ENCODE data around the gene AHR.

AHR gene

DNA sequence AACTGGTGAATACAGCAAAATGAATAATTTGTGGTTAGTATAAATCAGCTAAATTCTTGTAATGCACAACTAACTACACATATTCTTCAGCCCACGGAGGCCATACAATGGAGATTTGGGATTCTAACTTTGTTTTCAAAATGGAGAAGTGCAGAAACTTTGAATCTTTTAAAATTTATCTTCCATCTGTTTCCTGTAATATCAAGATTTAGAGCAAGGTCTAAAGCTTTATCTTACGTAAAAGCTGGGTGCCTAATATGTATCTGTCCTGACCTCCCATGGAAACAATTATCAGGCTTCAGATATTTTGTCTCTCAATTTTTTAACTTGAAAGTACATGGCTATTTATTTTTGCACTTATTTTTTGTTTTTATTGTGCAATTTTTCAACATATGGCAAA is 5.0 kb upstream of the AHR start:
- DNase-seq (ENCODE audit: low spot score in 2 of 2) (no peak), ATAC-seq (replicated peaks; ENCODE audit: extremely low read depth, poor library complexity, severe bottlenecking) (no peak)
- Mint-ChIP-seq H3K27ac (ENCODE audit: low read depth) (no peak overlapping the region), H3K4me1 (peaks cover 17% of the 10 kb centered on the region), H3K36me3 (ENCODE audit: insufficient read depth) (peaks cover 7% of the 10 kb centered on the region), H3K27me3 (no peaks in the 10 kb centered on the region), H3K9me3 (no peaks in the 10 kb centered on the region), H3K4me3 (no peak overlapping the region)

DNA sequence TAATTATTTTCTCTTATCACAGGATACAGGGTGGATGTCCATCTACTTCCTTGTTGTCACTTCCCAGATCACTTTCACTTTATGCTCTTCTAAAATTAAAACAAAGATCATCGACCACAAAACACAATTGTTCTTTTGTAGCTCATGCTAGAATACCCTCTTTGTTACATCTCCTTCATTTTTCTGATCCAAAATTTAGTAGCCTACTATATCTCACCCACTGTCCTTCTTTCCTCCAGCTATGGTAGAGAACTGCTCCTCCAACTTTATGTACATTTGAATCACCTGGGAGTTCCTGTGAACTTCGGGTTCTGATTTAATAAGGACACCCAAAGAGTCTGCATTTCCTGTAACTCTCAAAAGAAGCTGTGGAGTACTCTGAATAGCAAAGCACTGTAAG is 1.2 kb upstream of the AHR start:
- ATAC-seq (replicated peaks; ENCODE audit: extremely low read depth, poor library complexity, severe bottlenecking), result no peak
- no peak for DNase-seq (ENCODE audit: low spot score in 2 of 2)
- Mint-ChIP-seq H3K36me3 (ENCODE audit: insufficient read depth) (peaks cover 15% of the 10 kb centered on the region), H3K27ac (ENCODE audit: low read depth) (peak overlapping the region; percentile 95), H3K9me3 (no peaks in the 10 kb centered on the region), H3K4me1 (peaks cover 30% of the 10 kb centered on the region), H3K27me3 (no peaks in the 10 kb centered on the region), H3K4me3 (peak overlapping the region; percentile 93)

GRCh38 chr7:17298840-17299482 is 509 bp downstream of the AHR start:
- peak overlapping the region; percentile 95 for H3K27ac Mint-ChIP-seq (ENCODE audit: low read depth)
- peaks cover 36% of the 10 kb centered on the region for H3K4me1 Mint-ChIP-seq
- ATAC-seq (replicated peaks; ENCODE audit: extremely low read depth, poor library complexity, severe bottlenecking) (peak; percentile 49), DNase-seq (ENCODE audit: low spot score in 2 of 2) (peak; percentile 31 to 41)
- no peaks in the 10 kb centered on the region for H3K9me3 Mint-ChIP-seq
- peak overlapping the region; percentile 93 for H3K4me3 Mint-ChIP-seq
- H3K36me3 Mint-ChIP-seq (ENCODE audit: insufficient read depth), result peaks cover 15% of the 10 kb centered on the region
- no peaks in the 10 kb centered on the region for H3K27me3 Mint-ChIP-seq

- ATAC-seq (replicated peaks; ENCODE audit: extremely low read depth, poor library complexity, severe bottlenecking) (peak; percentile 13), DNase-seq (ENCODE audit: low spot score in 2 of 2) (no peak)
- no peaks in the 10 kb centered on the region for H3K9me3 Mint-ChIP-seq
- peak overlapping the region; percentile 87 for H3K27ac Mint-ChIP-seq (ENCODE audit: low read depth)
- H3K4me1 Mint-ChIP-seq, result peaks cover 41% of the 10 kb centered on the region
- H3K4me3 Mint-ChIP-seq, result peak overlapping the region; percentile 93
- H3K27me3 Mint-ChIP-seq, result peaks cover 3% of the 10 kb centered on the region
- H3K36me3 Mint-ChIP-seq (ENCODE audit: insufficient read depth), result peaks cover 15% of the 10 kb centered on the region
Observed at GRCh38 chr7:17299483-17299991, 1.1 kb downstream of the AHR start.

- Mint-ChIP-seq H3K4me1 (peaks cover 46% of the 10 kb centered on the region), H3K27ac (ENCODE audit: low read depth) (peak overlapping the region; percentile 87), H3K36me3 (ENCODE audit: insufficient read depth) (peaks cover 15% of the 10 kb centered on the region), H3K9me3 (no peaks in the 10 kb centered on the region), H3K4me3 (peak overlapping the region; percentile 93), H3K27me3 (peaks cover 8% of the 10 kb centered on the region)
- DNase-seq (ENCODE audit: low spot score in 2 of 2), result no peak
- no peak for ATAC-seq (replicated peaks; ENCODE audit: extremely low read depth, poor library complexity, severe bottlenecking)
Observed at GRCh38 chr7:17300012-17300411, 1.6 kb downstream of the AHR start.

- DNase-seq (ENCODE audit: low spot score in 2 of 2), result no peak
- no peak for ATAC-seq (replicated peaks; ENCODE audit: extremely low read depth, poor library complexity, severe bottlenecking)
- Mint-ChIP-seq H3K4me3 (peak overlapping the region; percentile 93), H3K36me3 (ENCODE audit: insufficient read depth) (peaks cover 13% of the 10 kb centered on the region), H3K27ac (ENCODE audit: low read depth) (peak overlapping the region; percentile 87), H3K4me1 (peaks cover 50% of the 10 kb centered on the region), H3K9me3 (no peaks in the 10 kb centered on the region), H3K27me3 (peaks cover 11% of the 10 kb centered on the region)
Observed at GRCh38 chr7:17300437-17300836, 2.0 kb downstream of the AHR start.

GRCh38 chr7:17301471-17302456 is 3.3 kb downstream of the AHR start:
- Mint-ChIP-seq H3K36me3 (ENCODE audit: insufficient read depth) (peaks cover 12% of the 10 kb centered on the region), H3K27me3 (peaks cover 11% of the 10 kb centered on the region), H3K27ac (ENCODE audit: low read depth) (no peak overlapping the region), H3K4me3 (no peak overlapping the region), H3K4me1 (peaks cover 56% of the 10 kb centered on the region), H3K9me3 (no peaks in the 10 kb centered on the region)
- ATAC-seq (replicated peaks; ENCODE audit: extremely low read depth, poor library complexity, severe bottlenecking) (no peak), DNase-seq (ENCODE audit: low spot score in 2 of 2) (no peak)

DNA sequence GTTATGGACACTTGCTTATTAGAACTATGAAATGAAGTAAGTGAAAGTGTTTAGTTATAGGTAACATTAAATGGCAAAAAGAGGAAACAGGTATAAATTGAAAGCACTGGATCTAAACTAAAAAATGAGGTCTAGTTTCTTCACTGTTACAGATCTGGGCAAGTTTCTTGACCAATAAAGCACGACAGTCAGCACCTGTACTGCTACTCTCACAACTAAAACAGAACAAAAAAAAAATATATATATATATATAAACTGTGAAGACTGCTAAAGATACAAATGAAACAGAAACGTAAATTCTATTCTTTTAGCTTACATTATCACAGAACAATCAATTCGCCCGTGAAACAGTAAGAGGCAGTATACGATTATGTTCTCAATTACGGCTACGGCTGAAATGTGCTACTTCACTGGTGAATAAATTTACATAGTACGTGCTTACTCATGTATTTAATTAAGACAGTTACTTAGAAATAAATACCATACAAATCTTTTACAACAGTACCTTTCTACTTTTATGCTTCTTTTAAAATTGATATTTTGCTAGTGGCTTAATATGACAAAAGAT is 4.2 kb downstream of the AHR start:
- Mint-ChIP-seq H3K9me3 (no peaks in the 10 kb centered on the region), H3K27ac (ENCODE audit: low read depth) (no peak overlapping the region), H3K4me3 (no peak overlapping the region), H3K4me1 (peaks cover 47% of the 10 kb centered on the region), H3K27me3 (peaks cover 11% of the 10 kb centered on the region), H3K36me3 (ENCODE audit: insufficient read depth) (peaks cover 12% of the 10 kb centered on the region)
- ATAC-seq (replicated peaks; ENCODE audit: extremely low read depth, poor library complexity, severe bottlenecking), result no peak
- no peak for DNase-seq (ENCODE audit: low spot score in 2 of 2)

GRCh38 chr7:17304926-17305325 is 6.5 kb downstream of the AHR start:
- Mint-ChIP-seq H3K36me3 (ENCODE audit: insufficient read depth) (peaks cover 1% of the 10 kb centered on the region), H3K4me3 (peak overlapping the region; percentile 62), H3K4me1 (peaks cover 31% of the 10 kb centered on the region), H3K9me3 (no peaks in the 10 kb centered on the region), H3K27ac (ENCODE audit: low read depth) (peak overlapping the region; percentile 83), H3K27me3 (peaks cover 11% of the 10 kb centered on the region)
- peak; percentile 23 for ATAC-seq (replicated peaks; ENCODE audit: extremely low read depth, poor library complexity, severe bottlenecking)
- no peak for DNase-seq (ENCODE audit: low spot score in 2 of 2)

- H3K4me1 Mint-ChIP-seq, result peaks cover 26% of the 10 kb centered on the region
- H3K27ac Mint-ChIP-seq (ENCODE audit: low read depth), result peak overlapping the region; percentile 83
- no peak for DNase-seq (ENCODE audit: low spot score in 2 of 2)
- ATAC-seq (replicated peaks; ENCODE audit: extremely low read depth, poor library complexity, severe bottlenecking), result no peak
- peak overlapping the region; percentile 62 for H3K4me3 Mint-ChIP-seq
- peaks cover 11% of the 10 kb centered on the region for H3K27me3 Mint-ChIP-seq
- no peaks in the 10 kb centered on the region for H3K9me3 Mint-ChIP-seq
- H3K36me3 Mint-ChIP-seq (ENCODE audit: insufficient read depth), result no peaks in the 10 kb centered on the region
Observed at GRCh38 chr7:17305387-17306171, 7.1 kb downstream of the AHR start.

GRCh38 chr7:17307000-17307399 is 8.5 kb downstream of the AHR start:
- DNase-seq (ENCODE audit: low spot score in 2 of 2) (no peak), ATAC-seq (replicated peaks; ENCODE audit: extremely low read depth, poor library complexity, severe bottlenecking) (no peak)
- Mint-ChIP-seq H3K4me3 (no peak overlapping the region), H3K36me3 (ENCODE audit: insufficient read depth) (peaks cover 9% of the 10 kb centered on the region), H3K9me3 (no peaks in the 10 kb centered on the region), H3K27me3 (peaks cover 11% of the 10 kb centered on the region), H3K4me1 (peaks cover 26% of the 10 kb centered on the region), H3K27ac (ENCODE audit: low read depth) (no peak overlapping the region)

DNA sequence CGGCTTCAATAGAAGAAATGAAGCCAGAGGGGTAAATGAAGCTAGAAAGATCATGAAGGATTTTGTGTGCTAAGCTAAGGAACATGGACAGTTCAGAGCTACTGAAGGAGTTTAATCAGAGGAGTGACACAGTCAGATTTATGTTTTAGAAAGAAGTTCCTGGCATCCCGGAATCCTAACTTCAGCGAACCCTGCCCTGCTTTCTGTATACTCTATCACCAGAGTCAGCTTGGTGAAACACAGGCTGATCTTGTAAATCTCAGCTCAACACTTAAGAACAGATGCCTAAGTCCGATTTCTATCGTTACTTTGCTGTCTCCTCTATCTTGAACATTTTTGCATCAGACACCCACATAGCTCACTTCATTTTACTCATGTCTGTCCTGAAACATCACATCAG is 9.1 kb downstream of the AHR start:
- DNase-seq (ENCODE audit: low spot score in 2 of 2), result no peak
- Mint-ChIP-seq H3K9me3 (no peaks in the 10 kb centered on the region), H3K27ac (ENCODE audit: low read depth) (no peak overlapping the region), H3K4me1 (peaks cover 26% of the 10 kb centered on the region), H3K4me3 (no peak overlapping the region), H3K27me3 (peaks cover 11% of the 10 kb centered on the region), H3K36me3 (ENCODE audit: insufficient read depth) (peaks cover 9% of the 10 kb centered on the region)
- no peak for ATAC-seq (replicated peaks; ENCODE audit: extremely low read depth, poor library complexity, severe bottlenecking)

Data from central memory CD8-positive, alpha-beta T cell (primary cell).